Measurements from ENCODE around the gene VCL.

Gene VCL

DNA sequence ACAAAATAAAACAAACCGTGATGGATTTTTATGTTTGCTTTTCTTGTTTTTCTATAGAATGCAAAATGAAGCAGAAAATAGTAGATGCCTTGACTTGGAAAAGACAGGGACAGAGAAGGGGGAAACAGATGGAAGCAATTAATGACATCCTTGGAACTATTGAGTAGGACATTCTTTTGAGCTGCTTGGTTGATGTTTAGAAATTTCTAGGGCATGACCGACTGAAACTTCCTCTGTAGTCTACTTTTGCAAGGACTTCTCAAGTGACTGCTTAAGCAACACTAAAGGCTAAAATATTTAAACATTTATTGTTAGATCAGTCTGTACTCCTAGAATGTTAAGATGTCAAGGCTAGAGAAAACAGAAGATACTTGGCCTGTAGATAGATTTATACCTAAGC lies 49.4 kb downstream of the VCL start:
- Histone ChIP-seq H4K20me1 (peaks cover 0 to 44% (median 15%) of the 10 kb centered on the region in 11 experiments; a peak in 11 of 22 replicates), H3K9ac (0 out of 22 replicates have a peak overlapping the region, but pooled peaks of 1 of the 11 experiments have one; percentile 18), H3K4me1 (peaks cover 18 to 52% (median 36%) of the 10 kb centered on the region in 10 experiments), H3K4me3 (no peak overlapping the region), H3K27ac (peak overlapping the region in 7 of 11 experiments; percentile 6 to 33 (median 20); a peak in 7 of 22 replicates), H3K9me3 (replicated peaks in 1 of 11) (no peaks in the 10 kb centered on the region), H3K4me2 (peak overlapping the region in 10 of 11 experiments; percentile 28 to 61 (median 48); a peak in 21 of 22 replicates), H3K36me3 (peaks cover 28 to 74% (median 46%) of the 10 kb centered on the region in 11 experiments; a peak in 21 of 22 replicates), H3K27me3 (no peaks in the 10 kb centered on the region)
- TF ChIP-seq Cebpa-rat (IDR thresholded peaks at IDR 0.05): no peak

DNA sequence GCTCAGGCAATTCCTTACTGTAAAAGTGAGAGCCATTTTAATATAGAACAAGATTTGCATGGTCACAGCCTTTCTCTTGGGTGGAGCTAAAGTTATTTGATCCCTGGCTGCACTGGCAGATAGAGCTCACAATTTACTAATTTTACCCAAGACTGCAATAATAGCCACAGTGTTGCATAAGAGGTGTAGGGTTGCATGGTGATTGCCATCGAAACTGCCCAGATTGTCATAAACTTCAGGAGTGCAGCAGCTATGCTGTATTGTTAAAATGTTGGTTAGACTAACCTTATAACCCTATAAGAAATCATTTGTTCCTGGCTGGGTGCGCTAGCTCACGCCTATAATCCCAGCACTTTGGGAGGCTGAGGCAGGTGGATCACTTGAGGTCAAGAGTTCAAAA lies 50.0 kb downstream of the VCL start:
- no peaks in the 10 kb centered on the region for H3K9me3 ChIP-seq (replicated peaks in 1 of 11)
- H3K4me1 ChIP-seq: peaks cover 18 to 52% (median 36%) of the 10 kb centered on the region in 10 experiments
- H3K27me3 ChIP-seq: no peaks in the 10 kb centered on the region
- peaks cover 0 to 46% (median 15%) of the 10 kb centered on the region in 11 experiments; a peak in 12 of 22 replicates for H4K20me1 ChIP-seq
- peaks cover 28 to 68% (median 45%) of the 10 kb centered on the region in 11 experiments; a peak in 21 of 22 replicates for H3K36me3 ChIP-seq
- H3K27ac ChIP-seq: peak overlapping the region in 6 of 11 experiments; percentile 8 to 33 (median 22); a peak in 5 of 22 replicates
- H3K4me2 ChIP-seq: peak overlapping the region in 10 of 11 experiments; percentile 28 to 61 (median 48); a peak in 19 of 22 replicates
- peak in 3 of 11 experiments; percentile 31 to 61 (median 32); a peak in 1 of 22 replicates for TF ChIP-seq Cebpa-rat (IDR thresholded peaks at IDR 0.05)
- no peak overlapping the region for H3K9ac ChIP-seq
- no peak overlapping the region for H3K4me3 ChIP-seq

DNA sequence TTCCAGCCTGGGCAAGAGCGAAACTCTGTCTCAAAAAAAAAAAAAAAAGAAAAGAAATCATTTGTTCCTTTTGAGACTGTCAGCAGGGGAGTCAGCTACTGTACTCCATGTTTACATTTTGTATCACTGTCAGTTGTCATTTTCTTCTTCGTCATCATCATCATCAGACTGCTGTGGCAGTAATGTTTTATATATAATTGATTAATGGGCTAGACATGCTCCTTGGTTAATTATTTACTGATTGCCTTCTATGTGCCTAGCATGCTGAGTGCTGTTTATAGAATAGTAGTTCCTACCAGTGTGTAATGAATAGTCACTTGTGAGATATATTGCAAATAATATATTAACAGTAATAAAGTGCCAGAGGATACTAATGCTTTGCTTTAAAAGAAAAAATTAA lies 50.5 kb downstream of the VCL start:
- peaks cover 0 to 46% (median 20%) of the 10 kb centered on the region in 11 experiments; a peak in 12 of 22 replicates for H4K20me1 ChIP-seq
- H3K9ac ChIP-seq: no peak overlapping the region
- H3K36me3 ChIP-seq: peaks cover 23 to 62% (median 39%) of the 10 kb centered on the region in 11 experiments; a peak in 21 of 22 replicates
- TF ChIP-seq Cebpa-rat (IDR thresholded peaks at IDR 0.05): no peak
- H3K4me3 ChIP-seq: no peak overlapping the region
- no peaks in the 10 kb centered on the region for H3K9me3 ChIP-seq (replicated peaks in 1 of 11)
- H3K4me2 ChIP-seq: peak overlapping the region in 3 of 11 experiments; percentile 45 to 55 (median 46); a peak in 5 of 22 replicates
- H3K27me3 ChIP-seq: no peaks in the 10 kb centered on the region
- H3K4me1 ChIP-seq: peaks cover 18 to 52% (median 36%) of the 10 kb centered on the region in 10 experiments
- H3K27ac ChIP-seq: no peak overlapping the region; a peak in 1 of 22 replicates

DNA sequence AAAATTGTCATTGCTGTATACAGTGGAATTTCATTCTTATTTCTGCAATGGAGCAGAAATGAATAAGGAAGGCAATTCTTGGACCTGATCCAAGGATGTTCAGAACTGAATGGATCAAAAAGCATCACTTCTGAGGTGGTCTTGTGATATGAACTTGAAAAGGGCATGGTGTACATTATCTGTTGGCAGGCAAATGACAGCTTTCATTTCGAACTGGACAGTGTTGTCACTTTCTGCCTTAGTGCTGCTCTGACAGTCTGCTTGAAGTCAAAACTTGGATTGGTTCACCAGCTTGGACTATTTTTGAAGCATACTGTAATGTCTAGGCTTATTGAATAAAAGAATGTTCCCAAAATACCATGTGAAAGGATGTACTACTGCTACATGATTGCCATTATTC lies 52.0 kb downstream of the VCL start:
- H3K4me3 ChIP-seq: no peak overlapping the region
- peaks cover 10 to 52% (median 24%) of the 10 kb centered on the region in 11 experiments; a peak in 21 of 22 replicates for H3K36me3 ChIP-seq
- peaks cover 0 to 54% (median 30%) of the 10 kb centered on the region in 11 experiments; a peak in 16 of 22 replicates for H4K20me1 ChIP-seq
- no peak for TF ChIP-seq Cebpa-rat (IDR thresholded peaks at IDR 0.05)
- no peaks in the 10 kb centered on the region for H3K9me3 ChIP-seq (replicated peaks in 1 of 11)
- no peak overlapping the region for H3K4me2 ChIP-seq
- H3K9ac ChIP-seq: no peak overlapping the region
- no peak overlapping the region for H3K27ac ChIP-seq
- peaks cover 18 to 46% (median 33%) of the 10 kb centered on the region in 10 experiments for H3K4me1 ChIP-seq
- no peaks in the 10 kb centered on the region for H3K27me3 ChIP-seq

DNA sequence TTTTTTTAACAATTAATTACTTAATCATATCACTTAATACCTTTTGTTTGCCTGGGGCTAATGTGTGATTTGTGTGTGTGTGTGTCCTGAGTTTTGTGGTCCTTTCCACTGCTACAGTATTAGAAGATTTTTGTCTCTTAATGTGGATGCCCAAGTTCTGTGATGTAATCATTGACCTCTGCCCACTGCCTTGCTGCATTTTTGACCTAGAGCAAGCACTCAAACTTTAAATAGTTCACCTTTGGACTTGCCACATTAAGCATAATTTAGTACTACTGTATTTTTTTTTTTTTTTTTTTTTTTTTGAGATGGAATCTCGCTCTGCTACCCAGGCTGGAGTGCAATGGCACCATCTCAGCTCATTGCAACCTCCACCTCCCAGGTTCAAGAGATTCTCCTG lies 52.7 kb downstream of the VCL start:
- H3K4me2 ChIP-seq: no peak overlapping the region
- H4K20me1 ChIP-seq: peaks cover 0 to 61% (median 37%) of the 10 kb centered on the region in 11 experiments; a peak in 16 of 22 replicates
- H3K4me3 ChIP-seq: no peak overlapping the region

DNA sequence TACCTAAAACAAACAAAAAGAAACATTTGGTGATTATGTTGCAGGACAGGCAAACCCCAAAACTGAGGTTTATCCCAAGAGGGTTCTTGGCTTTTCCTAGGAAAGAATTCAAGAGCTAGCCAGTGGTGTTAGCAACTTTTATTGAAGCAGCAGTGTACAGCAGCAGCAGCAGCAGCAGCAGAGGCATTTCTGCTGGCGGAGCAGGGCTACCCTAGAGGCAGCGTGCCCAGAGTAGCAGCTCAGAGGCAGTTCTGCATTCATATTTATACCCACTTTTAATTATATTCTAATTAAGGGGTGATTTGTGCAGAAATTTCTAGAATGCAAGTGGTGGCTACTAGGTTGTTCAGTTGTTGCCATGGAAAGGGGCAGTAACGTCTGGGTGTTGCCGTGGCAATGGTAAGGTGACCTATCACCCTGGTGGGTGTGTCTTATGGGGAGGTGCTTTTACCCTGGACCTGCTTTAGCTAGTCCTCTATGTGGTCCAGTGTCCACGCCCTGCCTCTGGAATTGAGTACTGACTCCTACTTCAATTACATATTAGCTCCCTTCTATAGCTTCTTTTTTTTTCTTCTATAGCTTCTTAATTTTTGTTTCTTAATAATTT lies 53.9 kb downstream of the VCL start:
- no peak overlapping the region for H3K9ac ChIP-seq
- H3K27ac ChIP-seq: no peak overlapping the region
- H3K4me3 ChIP-seq: no peak overlapping the region
- H4K20me1 ChIP-seq: peaks cover 0 to 67% (median 49%) of the 10 kb centered on the region in 11 experiments; a peak in 20 of 22 replicates
- H3K27me3 ChIP-seq: no peaks in the 10 kb centered on the region
- no peak overlapping the region for H3K4me2 ChIP-seq
- no peak for TF ChIP-seq Cebpa-rat (IDR thresholded peaks at IDR 0.05)
- no peaks in the 10 kb centered on the region for H3K9me3 ChIP-seq (replicated peaks in 1 of 11)
- peaks cover 24 to 42% (median 33%) of the 10 kb centered on the region in 10 experiments for H3K4me1 ChIP-seq
- peaks cover 0 to 38% (median 8%) of the 10 kb centered on the region in 11 experiments; a peak in 10 of 22 replicates for H3K36me3 ChIP-seq

More for the DNA sequence above, 52.7 kb downstream of the VCL start:
- H3K9me3 ChIP-seq (replicated peaks in 1 of 11): no peaks in the 10 kb centered on the region
- no peak overlapping the region for H3K27ac ChIP-seq
- H3K36me3 ChIP-seq: peaks cover 7 to 50% (median 18%) of the 10 kb centered on the region in 11 experiments; a peak in 20 of 22 replicates
- H3K27me3 ChIP-seq: no peaks in the 10 kb centered on the region
- no peak overlapping the region for H3K9ac ChIP-seq
- no peak for TF ChIP-seq Cebpa-rat (IDR thresholded peaks at IDR 0.05)
- peaks cover 22 to 43% (median 32%) of the 10 kb centered on the region in 10 experiments for H3K4me1 ChIP-seq

DNA sequence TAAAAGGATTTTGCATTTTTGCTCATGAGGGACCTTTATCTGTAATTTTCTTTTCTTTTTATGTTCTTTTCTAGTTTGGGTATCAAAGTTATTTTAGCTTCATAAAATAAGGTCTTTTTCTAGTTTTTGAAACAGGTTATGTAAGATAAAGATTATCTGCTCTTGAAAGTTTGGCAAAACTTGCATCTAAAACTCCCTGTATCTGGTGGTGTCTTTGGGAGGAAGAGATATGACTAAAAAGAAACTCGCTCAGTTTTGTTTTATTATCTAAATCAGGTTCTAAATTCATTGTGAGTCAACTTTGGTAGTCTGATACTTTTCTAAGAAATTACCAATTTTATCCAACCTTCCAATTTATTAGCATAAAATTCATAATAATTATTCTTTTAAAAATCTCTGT lies 55.1 kb downstream of the VCL start:
- Histone ChIP-seq H3K27ac (no peak overlapping the region), H3K9me3 (replicated peaks in 1 of 11) (no peaks in the 10 kb centered on the region), H3K4me3 (no peak overlapping the region), H4K20me1 (peaks cover 0 to 79% (median 54%) of the 10 kb centered on the region in 11 experiments; a peak in 20 of 22 replicates), H3K4me2 (no peak overlapping the region), H3K27me3 (no peaks in the 10 kb centered on the region), H3K36me3 (peaks cover 0 to 30% (median 3%) of the 10 kb centered on the region in 11 experiments; a peak in 8 of 22 replicates), H3K4me1 (peaks cover 21 to 40% (median 28%) of the 10 kb centered on the region in 10 experiments), H3K9ac (no peak overlapping the region)
- no peak for TF ChIP-seq Cebpa-rat (IDR thresholded peaks at IDR 0.05)

DNA sequence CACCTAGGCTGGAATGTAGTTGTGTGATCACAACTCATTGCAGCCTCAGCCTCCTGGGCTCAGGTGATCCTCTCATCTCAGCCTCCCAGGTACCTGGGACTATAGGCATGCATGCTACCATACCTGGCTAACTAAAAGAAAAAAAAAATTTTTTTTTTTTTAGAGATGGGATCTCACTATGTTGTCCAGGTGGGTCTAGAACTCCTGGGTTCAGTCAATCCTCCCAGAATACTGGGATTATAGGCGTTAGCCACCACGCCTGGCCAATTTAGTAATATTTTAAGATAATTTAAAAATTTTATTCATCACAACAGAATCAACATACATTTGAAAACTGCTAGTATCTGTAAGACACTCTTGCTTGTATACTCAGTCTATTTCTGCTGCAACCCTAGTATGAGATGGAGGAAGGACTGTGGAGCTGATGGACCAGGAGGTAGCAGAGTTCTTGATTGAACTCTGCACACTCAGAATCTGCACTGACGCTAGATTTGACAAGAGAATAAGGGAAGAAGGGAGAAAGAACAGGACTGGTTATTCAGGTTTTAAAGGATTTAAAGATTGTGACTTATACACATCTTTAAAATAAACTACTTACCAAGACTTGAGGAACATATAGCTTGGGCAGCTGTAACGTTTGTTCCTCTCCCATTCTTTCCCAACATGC lies 57.6 kb downstream of the VCL start:
- Histone ChIP-seq H4K20me1 (peaks cover 0 to 84% (median 70%) of the 10 kb centered on the region in 11 experiments; a peak in 19 of 22 replicates), H3K4me3 (no peak overlapping the region), H3K27me3 (no peaks in the 10 kb centered on the region), H3K4me2 (peak overlapping the region in 7 of 11 experiments; percentile 4 to 44 (median 16); a peak in 7 of 22 replicates), H3K4me1 (peaks cover 27 to 40% (median 33%) of the 10 kb centered on the region in 10 experiments), H3K9me3 (replicated peaks in 1 of 11) (no peaks in the 10 kb centered on the region), H3K9ac (no peak overlapping the region), H3K27ac (no peak overlapping the region; a peak in 1 of 22 replicates), H3K36me3 (peaks cover 0 to 31% (median 5%) of the 10 kb centered on the region in 11 experiments; a peak in 7 of 22 replicates)
- TF ChIP-seq Cebpa-rat (IDR thresholded peaks at IDR 0.05): no peak

Data from BLaER1 treated with 17β-estradiol and CSF1 and Interleukin-3, amounts not matched to agents 10 nM and 100 nM (cell line).